ENCODE measurements around the gene PARVA.

The PARVA gene

GRCh38 chr11:12388173-12388572 lies 10.8 kb downstream of the PARVA start:
- no peak for TF ChIP-seq CTCF (IDR thresholded peaks at IDR 0.05; ENCODE audit: low read length, missing control alignments)
- H3K4me3 ChIP-seq (replicated peaks; ENCODE audit: low read depth, low read length): no peak overlapping the region
- DNase-seq (ENCODE audit: low read depth): no peak

GRCh38 chr11:12388939-12389670 lies 11.7 kb downstream of the PARVA start:
- TF ChIP-seq CTCF (IDR thresholded peaks at IDR 0.05; ENCODE audit: low read length, missing control alignments): no peak
- DNase-seq (ENCODE audit: low read depth): no peak
- no peak overlapping the region for H3K4me3 ChIP-seq (replicated peaks; ENCODE audit: low read depth, low read length)

- H3K4me3 ChIP-seq (replicated peaks; ENCODE audit: low read depth, low read length): no peak overlapping the region
- DNase-seq (ENCODE audit: low read depth): no peak
- TF ChIP-seq CTCF (IDR thresholded peaks at IDR 0.05; ENCODE audit: low read length, missing control alignments): no peak
Measured at GRCh38 chr11:12389676-12390657, 12.6 kb downstream of the PARVA start.

GRCh38 chr11:12390687-12391110 lies 13.3 kb downstream of the PARVA start:
- DNase-seq (ENCODE audit: low read depth): no peak
- no peak for TF ChIP-seq CTCF (IDR thresholded peaks at IDR 0.05; ENCODE audit: low read length, missing control alignments)
- H3K4me3 ChIP-seq (replicated peaks; ENCODE audit: low read depth, low read length): no peak overlapping the region

- H3K4me3 ChIP-seq (replicated peaks; ENCODE audit: low read depth, low read length): no peak overlapping the region
- DNase-seq (ENCODE audit: low read depth): no peak
- no peak for TF ChIP-seq CTCF (IDR thresholded peaks at IDR 0.05; ENCODE audit: low read length, missing control alignments)
Measured at GRCh38 chr11:12392672-12393071, 15.3 kb downstream of the PARVA start.

- DNase-seq (ENCODE audit: low read depth): no peak
- TF ChIP-seq CTCF (IDR thresholded peaks at IDR 0.05; ENCODE audit: low read length, missing control alignments): no peak
- no peak overlapping the region for H3K4me3 ChIP-seq (replicated peaks; ENCODE audit: low read depth, low read length)
Measured at GRCh38 chr11:12393691-12394090, 16.3 kb downstream of the PARVA start.

All from fibroblast of pulmonary artery (primary cell).